GM23248 (cell line): Measurements from ENCODE around the gene CCNJL.
"Not testable (repeated sequence)": the region's sequence is repeated elsewhere in the genome, so short reads cannot be mapped to it uniquely, and the experiment has no call there.

Experiments used
- EZH2 ChIP-seq: fragments of 200-600 bp; sonication (generic); IDR thresholded peaks from 2 replicates; pipeline ENCODE4 v1.6.1; 2018; ENCODE audit warnings: antibody characterized with exemption, mild to moderate bottlenecking; ENCODE audit not compliant: insufficient read depth, poor library complexity, severe bottlenecking
- EZH2phosphoT487 ChIP-seq: fragments of 200-600 bp; sonication (generic); IDR thresholded peaks from 2 replicates; pipeline ENCODE4 v1.6.1; 2018; ENCODE audit warnings: antibody characterized with exemption, moderate library complexity, mild to moderate bottlenecking, low read depth; ENCODE audit not compliant: insufficient read depth

DNA sequence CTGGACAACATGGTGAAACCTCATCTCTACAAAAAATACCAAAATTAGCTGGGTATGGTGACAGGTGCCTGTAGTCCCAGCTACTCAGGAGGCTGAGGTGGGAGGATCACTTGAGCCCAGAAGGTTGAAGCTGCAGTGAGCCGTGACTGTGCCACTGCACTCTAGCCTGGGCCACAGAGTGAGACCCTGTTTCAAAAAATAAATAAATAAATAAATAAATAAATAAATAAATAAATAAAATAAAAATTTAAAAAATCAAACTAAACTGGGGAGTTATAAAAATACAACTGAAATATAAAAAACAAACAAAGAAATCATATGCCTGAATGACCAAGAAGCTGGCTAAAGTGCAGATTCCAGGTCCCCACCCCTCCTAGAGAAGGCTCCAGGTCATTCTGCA lies 62.8 kb downstream of the CCNJL start:
- not testable (repeated sequence) for TF ChIP-seq EZH2, EZH2phosphoT487
